HPDE6-E6E7 (cell line): ENCODE results near the gene HES3.
"Not testable (repeated sequence)": the region's sequence is repeated elsewhere in the genome, so short reads cannot be mapped to it uniquely, and the experiment has no call there.

Experiments
- DNase-seq: peaks from one replicate; pipeline ENCODE4 v3.0.0; 2011; ENCODE audit warnings: missing footprints; ENCODE audit errors: extremely low spot score

HES3 gene

GRCh38 chr1:6219641-6220040 is 24.3 kb upstream of the HES3 start:
- DNase-seq = not testable (repeated sequence)

GRCh38 chr1:6220236-6220635 is 23.7 kb upstream of the HES3 start:
- DNase-seq = peak; percentile 94

- DNase-seq = no peak
Measured at GRCh38 chr1:6221210-6221784, 22.7 kb upstream of the HES3 start.

GRCh38 chr1:6222636-6223035 is 21.3 kb upstream of the HES3 start:
- DNase-seq = no peak

GRCh38 chr1:6223617-6224016 is 20.4 kb upstream of the HES3 start:
- no peak for DNase-seq

GRCh38 chr1:6224718-6225117 is 19.3 kb upstream of the HES3 start:
- DNase-seq = no peak

GRCh38 chr1:6225651-6226050 is 18.3 kb upstream of the HES3 start:
- no peak for DNase-seq

- no peak for DNase-seq
Measured at GRCh38 chr1:6233376-6233775, 10.6 kb upstream of the HES3 start.

- no peak for DNase-seq
Measured at GRCh38 chr1:6234502-6235295, 9.3 kb upstream of the HES3 start.

- DNase-seq = no peak
Measured at GRCh38 chr1:6235296-6235677, 8.7 kb upstream of the HES3 start.

GRCh38 chr1:6237093-6237492 is 6.9 kb upstream of the HES3 start:
- no peak for DNase-seq

- no peak for DNase-seq
Measured at GRCh38 chr1:6239213-6239752, 4.7 kb upstream of the HES3 start.

- no peak for DNase-seq
Measured at GRCh38 chr1:6239950-6240768, 3.8 kb upstream of the HES3 start.

- no peak for DNase-seq
Measured at GRCh38 chr1:6241107-6241886, 2.7 kb upstream of the HES3 start.

GRCh38 chr1:6241887-6242740 is 1.9 kb upstream of the HES3 start:
- DNase-seq = no peak

GRCh38 chr1:6243053-6243834 is 735 bp upstream of the HES3 start:
- DNase-seq = no peak

GRCh38 chr1:6244401-6245049 is 546 bp downstream of the HES3 start:
- no peak for DNase-seq

GRCh38 chr1:6245086-6245868 is 1.3 kb downstream of the HES3 start:
- DNase-seq = peak; percentile 80
